Measurements from ENCODE around the gene EGFL7.

GRCh38 chr9:136693135-136693489 is 30.4 kb downstream of the EGFL7 start:
- TF ChIP-seq MXI1 (IDR thresholded peaks at IDR 0.05; ENCODE audit: low read depth, low read length) (no peak), ZNF687 (IDR thresholded peaks at IDR 0.05) (no peak), USF2 (IDR thresholded peaks at IDR 0.05; ENCODE audit: borderline replicate concordance, low read depth, low read length) (no peak), ESRRA (IDR thresholded peaks at IDR 0.05; ENCODE audit: low read length) (no peak), POLR2A (IDR thresholded peaks at IDR 0.05; ENCODE audit: low read depth, low read length) (no peak), SMC3 (IDR thresholded peaks at IDR 0.05; ENCODE audit: borderline replicate concordance, low read length) (no peak), MEF2A (IDR thresholded peaks at IDR 0.05; ENCODE audit: insufficient read depth, low read depth, low read length) (no peak), RFX5 (IDR thresholded peaks at IDR 0.05; ENCODE audit: low read depth, low read length) (no peak)
- TF ChIP-seq, protein P1, sequence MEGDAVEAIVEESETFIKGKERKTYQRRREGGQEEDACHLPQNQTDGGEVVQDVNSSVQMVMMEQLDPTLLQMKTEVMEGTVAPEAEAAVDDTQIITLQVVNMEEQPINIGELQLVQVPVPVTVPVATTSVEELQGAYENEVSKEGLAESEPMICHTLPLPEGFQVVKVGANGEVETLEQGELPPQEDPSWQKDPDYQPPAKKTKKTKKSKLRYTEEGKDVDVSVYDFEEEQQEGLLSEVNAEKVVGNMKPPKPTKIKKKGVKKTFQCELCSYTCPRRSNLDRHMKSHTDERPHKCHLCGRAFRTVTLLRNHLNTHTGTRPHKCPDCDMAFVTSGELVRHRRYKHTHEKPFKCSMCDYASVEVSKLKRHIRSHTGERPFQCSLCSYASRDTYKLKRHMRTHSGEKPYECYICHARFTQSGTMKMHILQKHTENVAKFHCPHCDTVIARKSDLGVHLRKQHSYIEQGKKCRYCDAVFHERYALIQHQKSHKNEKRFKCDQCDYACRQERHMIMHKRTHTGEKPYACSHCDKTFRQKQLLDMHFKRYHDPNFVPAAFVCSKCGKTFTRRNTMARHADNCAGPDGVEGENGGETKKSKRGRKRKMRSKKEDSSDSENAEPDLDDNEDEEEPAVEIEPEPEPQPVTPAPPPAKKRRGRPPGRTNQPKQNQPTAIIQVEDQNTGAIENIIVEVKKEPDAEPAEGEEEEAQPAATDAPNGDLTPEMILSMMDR (IDR thresholded peaks at IDR 0.05 in 2 of 3, conservative IDR thresholded peaks at IDR 0.05 in 1 of 3; ENCODE audit: control insufficient read depth in 2 of 3, extremely low read depth in 1 of 3, insufficient read depth in 1 of 3, low read depth in 3 of 3, low read length in 3 of 3) = no peak

Measured in GM12878 (cell line).